ENCODE data around the gene DARS1. TPM values are rescaled to one million over a fixed set of nuclear protein-coding genes. Genes with fewer than 3 reads are reported as not detected.

DARS1 gene
- total RNA-seq, result 65.5 TPM

- peak within 1 kb of the TSS; percentile 97 for H3K4me3 ChIP-seq (ENCODE audit: low read length)
- H3K27me3 ChIP-seq (ENCODE audit: insufficient read depth, low read length), result no peaks in the 10 kb centered on the region
- no peaks in the 10 kb centered on the region for H3K9me3 ChIP-seq (ENCODE audit: low read depth, low read length)
- H3K4me1 ChIP-seq (ENCODE audit: insufficient read depth, low read length), result peaks cover 33% of the 10 kb centered on the region
These were observed at the start of gene DARS1 for GRCh38 chr2:135985018-135985825. Gene DARS1 (minus strand): TSS chr2:135985626. CDS start chr2:135985468, 158 bp downstream.

DNA sequence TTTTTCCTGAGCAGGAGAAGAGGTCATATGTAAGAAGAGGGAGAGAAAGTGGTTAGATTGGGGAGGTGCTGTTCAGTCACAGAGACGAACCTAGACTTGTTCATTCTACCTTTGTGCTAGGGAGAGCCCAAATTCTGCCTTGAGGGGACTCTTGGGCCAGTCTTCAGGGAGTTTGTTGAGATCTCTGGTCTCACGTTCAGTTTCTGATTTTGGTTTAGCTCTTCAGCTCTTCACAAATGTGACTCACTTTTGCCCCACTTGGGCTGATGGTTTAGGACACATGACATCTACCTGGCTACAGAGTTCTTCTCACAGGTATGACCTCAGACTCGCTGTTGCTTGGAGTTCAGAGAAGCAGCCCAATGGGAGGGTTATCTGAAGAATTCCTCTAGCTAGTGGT, 49.2 kb upstream of the DARS1 start:
- Histone ChIP-seq H3K27me3 (ENCODE audit: insufficient read depth, low read length) (no peaks in the 10 kb centered on the region), H3K9me3 (ENCODE audit: low read depth, low read length) (no peaks in the 10 kb centered on the region), H3K4me3 (ENCODE audit: low read length) (no peak overlapping the region), H3K4me1 (ENCODE audit: insufficient read depth, low read length) (no peaks in the 10 kb centered on the region)

- Histone ChIP-seq H3K4me3 (ENCODE audit: low read length) (no peak overlapping the region), H3K4me1 (ENCODE audit: insufficient read depth, low read length) (no peaks in the 10 kb centered on the region), H3K9me3 (ENCODE audit: low read depth, low read length) (no peaks in the 10 kb centered on the region), H3K27me3 (ENCODE audit: insufficient read depth, low read length) (no peaks in the 10 kb centered on the region)
These were observed 47.5 kb upstream of the DARS1 start for GRCh38 chr2:136032817-136033535.

- Histone ChIP-seq H3K4me1 (ENCODE audit: insufficient read depth, low read length) (no peaks in the 10 kb centered on the region), H3K9me3 (ENCODE audit: low read depth, low read length) (no peaks in the 10 kb centered on the region), H3K4me3 (ENCODE audit: low read length) (no peak overlapping the region), H3K27me3 (ENCODE audit: insufficient read depth, low read length) (no peaks in the 10 kb centered on the region)
These were observed 46.8 kb upstream of the DARS1 start for GRCh38 chr2:136032192-136032591.

DNA sequence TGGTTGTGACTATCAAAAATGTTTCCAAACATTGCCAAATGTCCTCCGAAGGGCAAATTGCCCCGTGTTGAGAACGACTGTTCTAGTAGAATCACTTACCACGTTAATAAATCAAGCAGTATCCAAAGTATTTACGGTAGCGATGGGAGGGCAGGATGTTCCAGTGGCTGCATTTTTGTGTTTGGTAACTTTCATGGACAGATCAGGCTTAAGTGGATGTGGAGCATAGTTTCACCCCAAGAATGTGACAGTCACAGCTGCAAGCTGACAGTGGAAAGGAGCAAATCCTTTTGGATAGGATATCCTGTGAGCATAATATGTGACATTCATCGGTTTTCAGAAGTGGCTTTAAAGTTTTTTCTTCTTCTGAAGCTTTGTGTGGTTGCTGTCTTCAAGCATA, 46.3 kb upstream of the DARS1 start:
- H3K27me3 ChIP-seq (ENCODE audit: insufficient read depth, low read length), result no peaks in the 10 kb centered on the region
- no peaks in the 10 kb centered on the region for H3K9me3 ChIP-seq (ENCODE audit: low read depth, low read length)
- no peaks in the 10 kb centered on the region for H3K4me1 ChIP-seq (ENCODE audit: insufficient read depth, low read length)
- H3K4me3 ChIP-seq (ENCODE audit: low read length), result no peak overlapping the region

DNA sequence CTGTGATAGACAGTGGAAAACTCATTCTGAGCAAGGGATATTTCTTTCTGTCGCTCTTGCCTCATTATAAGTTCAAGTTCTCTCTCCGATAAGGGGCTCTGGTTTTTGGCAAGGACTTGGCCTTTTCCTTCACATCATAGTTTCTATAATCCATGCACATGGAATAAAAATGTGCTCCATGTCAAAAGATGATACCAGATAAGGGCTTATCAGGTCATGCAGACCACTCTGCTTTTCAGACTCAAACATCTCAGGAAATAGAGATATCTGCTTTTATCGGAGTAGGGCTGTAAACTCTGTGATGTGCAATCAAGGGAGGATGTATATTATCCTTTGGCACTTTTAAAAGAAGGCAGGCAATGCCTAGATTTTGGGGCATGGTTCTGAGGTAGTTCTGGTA, 45.0 kb upstream of the DARS1 start:
- no peak overlapping the region for H3K4me3 ChIP-seq (ENCODE audit: low read length)
- H3K4me1 ChIP-seq (ENCODE audit: insufficient read depth, low read length), result peaks cover 4% of the 10 kb centered on the region
- no peaks in the 10 kb centered on the region for H3K27me3 ChIP-seq (ENCODE audit: insufficient read depth, low read length)
- no peaks in the 10 kb centered on the region for H3K9me3 ChIP-seq (ENCODE audit: low read depth, low read length)

GRCh38 chr2:136029149-136029548, 43.7 kb upstream of the DARS1 start:
- no peaks in the 10 kb centered on the region for H3K9me3 ChIP-seq (ENCODE audit: low read depth, low read length)
- H3K4me1 ChIP-seq (ENCODE audit: insufficient read depth, low read length), result peaks cover 16% of the 10 kb centered on the region
- no peak overlapping the region for H3K4me3 ChIP-seq (ENCODE audit: low read length)
- no peaks in the 10 kb centered on the region for H3K27me3 ChIP-seq (ENCODE audit: insufficient read depth, low read length)

- no peaks in the 10 kb centered on the region for H3K27me3 ChIP-seq (ENCODE audit: insufficient read depth, low read length)
- H3K4me3 ChIP-seq (ENCODE audit: low read length), result no peak overlapping the region
- no peaks in the 10 kb centered on the region for H3K9me3 ChIP-seq (ENCODE audit: low read depth, low read length)
- peaks cover 26% of the 10 kb centered on the region for H3K4me1 ChIP-seq (ENCODE audit: insufficient read depth, low read length)
These were observed 42.6 kb upstream of the DARS1 start for GRCh38 chr2:136028001-136028400.

GRCh38 chr2:136027112-136027511, 41.7 kb upstream of the DARS1 start:
- H3K4me1 ChIP-seq (ENCODE audit: insufficient read depth, low read length), result peaks cover 35% of the 10 kb centered on the region
- no peak overlapping the region for H3K4me3 ChIP-seq (ENCODE audit: low read length)
- no peaks in the 10 kb centered on the region for H3K9me3 ChIP-seq (ENCODE audit: low read depth, low read length)
- no peaks in the 10 kb centered on the region for H3K27me3 ChIP-seq (ENCODE audit: insufficient read depth, low read length)

DNA sequence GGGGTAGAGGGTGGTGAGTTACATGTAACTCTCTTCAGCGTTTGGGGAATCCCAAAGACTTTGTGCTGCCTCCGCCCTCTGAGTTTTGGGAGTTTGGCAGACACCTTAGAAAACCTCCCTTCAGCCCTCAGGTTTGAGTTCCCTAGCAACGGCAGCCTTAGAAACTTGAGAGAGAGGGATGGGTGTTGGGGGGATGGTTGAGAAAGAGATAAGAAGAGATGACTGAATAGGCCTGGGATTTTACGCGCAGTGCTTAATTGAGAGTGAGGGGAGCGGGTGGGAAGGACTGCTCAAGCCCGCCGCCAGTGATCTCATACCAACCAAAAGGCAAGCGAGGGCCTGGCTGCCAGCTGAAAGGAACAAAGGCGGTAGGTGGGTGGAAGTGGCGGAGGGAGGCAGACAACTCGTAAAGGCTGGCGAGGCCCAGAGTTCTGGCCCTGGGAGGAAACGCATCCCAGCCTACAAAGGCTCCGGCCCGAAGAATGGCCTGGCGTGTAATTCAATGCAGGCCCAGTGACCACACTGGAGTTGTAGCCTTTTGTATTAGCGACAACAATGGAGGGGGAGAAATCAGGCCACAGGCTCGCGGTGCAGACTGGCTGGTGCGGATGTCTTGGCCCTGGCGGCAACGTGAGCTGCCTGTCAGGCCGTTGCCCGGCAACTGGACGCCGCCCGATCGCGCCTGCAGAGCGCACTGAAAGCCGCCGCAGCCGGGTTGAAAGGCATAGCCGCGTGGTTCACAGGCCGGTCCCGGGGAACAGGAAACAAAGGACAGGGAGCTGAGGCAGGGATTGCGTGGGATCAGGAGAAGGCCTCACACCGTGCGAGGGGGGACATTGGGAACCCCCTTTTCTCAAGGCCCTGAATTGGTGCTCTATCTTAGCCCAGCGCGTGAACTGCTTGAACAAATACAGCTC, 39.9 kb upstream of the DARS1 start:
- H3K9me3 ChIP-seq (ENCODE audit: low read depth, low read length), result no peaks in the 10 kb centered on the region
- no peak overlapping the region for H3K4me3 ChIP-seq (ENCODE audit: low read length)
- no peaks in the 10 kb centered on the region for H3K27me3 ChIP-seq (ENCODE audit: insufficient read depth, low read length)
- peaks cover 53% of the 10 kb centered on the region for H3K4me1 ChIP-seq (ENCODE audit: insufficient read depth, low read length)

- H3K27me3 ChIP-seq (ENCODE audit: insufficient read depth, low read length), result no peaks in the 10 kb centered on the region
- no peaks in the 10 kb centered on the region for H3K9me3 ChIP-seq (ENCODE audit: low read depth, low read length)
- no peak overlapping the region for H3K4me3 ChIP-seq (ENCODE audit: low read length)
- H3K4me1 ChIP-seq (ENCODE audit: insufficient read depth, low read length), result peaks cover 60% of the 10 kb centered on the region
These were observed 39.2 kb upstream of the DARS1 start for GRCh38 chr2:136024616-136025015.

DNA sequence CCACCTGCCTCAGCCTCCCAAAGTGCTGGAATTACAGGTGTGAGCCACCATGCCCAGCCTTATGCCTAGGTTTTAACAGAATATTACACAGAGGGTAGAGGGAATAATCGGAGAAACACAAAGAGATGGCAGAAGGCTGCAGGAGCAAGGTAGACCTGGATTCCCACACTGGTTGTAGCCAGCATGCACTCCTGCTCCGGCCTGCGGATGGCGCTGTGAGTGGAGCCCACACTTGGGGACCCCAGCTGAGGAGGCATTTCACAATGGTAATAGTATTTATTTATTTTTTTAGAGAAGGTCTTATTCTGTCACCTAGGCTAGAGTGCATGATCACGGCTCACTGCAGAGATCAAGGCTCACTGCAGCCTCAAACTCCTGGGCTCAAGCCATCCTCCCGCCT, 38.8 kb upstream of the DARS1 start:
- H3K27me3 ChIP-seq (ENCODE audit: insufficient read depth, low read length), result no peaks in the 10 kb centered on the region
- H3K4me1 ChIP-seq (ENCODE audit: insufficient read depth, low read length), result peaks cover 64% of the 10 kb centered on the region
- H3K9me3 ChIP-seq (ENCODE audit: low read depth, low read length), result no peaks in the 10 kb centered on the region
- H3K4me3 ChIP-seq (ENCODE audit: low read length), result no peak overlapping the region

DNA sequence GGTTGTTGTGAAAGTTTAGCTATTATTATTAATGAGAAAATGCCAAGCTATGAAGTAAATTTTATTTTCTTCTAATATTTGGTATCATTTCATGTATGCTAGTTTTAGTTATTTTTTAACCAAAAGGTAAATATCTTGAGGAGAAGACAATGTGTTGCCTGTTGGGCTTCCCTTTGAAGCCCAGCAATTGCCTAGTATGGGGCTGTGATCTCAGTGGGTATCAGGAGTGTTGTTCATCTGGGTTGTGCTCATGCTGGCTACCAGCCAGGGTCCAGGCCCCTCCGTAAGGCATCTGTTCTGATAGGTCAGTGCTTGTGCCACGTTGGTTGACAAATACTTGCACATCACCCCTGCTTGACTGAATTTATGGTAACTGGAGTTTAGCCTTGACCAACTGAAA, 38.0 kb upstream of the DARS1 start:
- Histone ChIP-seq H3K27me3 (ENCODE audit: insufficient read depth, low read length) (no peaks in the 10 kb centered on the region), H3K4me3 (ENCODE audit: low read length) (no peak overlapping the region), H3K9me3 (ENCODE audit: low read depth, low read length) (no peaks in the 10 kb centered on the region), H3K4me1 (ENCODE audit: insufficient read depth, low read length) (peaks cover 72% of the 10 kb centered on the region)

GRCh38 chr2:136022396-136023146, 37.1 kb upstream of the DARS1 start:
- Histone ChIP-seq H3K9me3 (ENCODE audit: low read depth, low read length) (no peaks in the 10 kb centered on the region), H3K27me3 (ENCODE audit: insufficient read depth, low read length) (no peaks in the 10 kb centered on the region), H3K4me3 (ENCODE audit: low read length) (no peak overlapping the region), H3K4me1 (ENCODE audit: insufficient read depth, low read length) (peaks cover 80% of the 10 kb centered on the region)
